DND-41 (cell line): ENCODE measurements around the gene WDR4.

Experiments
- CTCF ChIP-seq: IDR thresholded peaks from 2 replicates; pipeline ENCODE4 v1.5.1; 2012; ENCODE audit warnings: borderline replicate concordance, low read length, moderate library complexity, mild to moderate bottlenecking; ENCODE audit not compliant: poor library complexity, severe bottlenecking; ENCODE audit errors: extremely low read depth
- EZH2 ChIP-seq: IDR thresholded peaks from 3 replicates; pipeline ENCODE4 v1.6.1; 2012; ENCODE audit warnings: borderline replicate concordance, low read depth, mild to moderate bottlenecking, moderate library complexity, low read length, inconsistent platforms; ENCODE audit not compliant: severe bottlenecking

- TF ChIP-seq CTCF (no peak), EZH2 (no peak)
Observed at GRCh38 chr21:42847726-42848125, 31.6 kb downstream of the WDR4 start.
